Kidney (tissue), 14 donors: Measurements from ENCODE around the gene TMEM181. TPM values are rescaled to one million over a fixed set of nuclear protein-coding genes. Genes with fewer than 3 reads are reported as not detected.

Experiments
- DNase-seq, 5 donors: peaks; one replicate each; pipeline ENCODE4 v3.0.0-alpha.2; 2013 to 2020
- FAIRE-seq: peaks from 2 replicates; lab custom pipeline; 2012; peaks lifted over from hg19 to GRCh38; lab: Jason Lieb, UNC
- H3K27ac ChIP-seq, 2 donors: one replicate each; pipeline ENCODE4 v1.7.0; 2013; ENCODE audit warnings: low read depth in 2 of 2, low read length in 2 of 2, inconsistent platforms in 1 of 2
- H3K27me3 ChIP-seq: one replicate; pipeline ENCODE4 v1.7.1; 2013; ENCODE audit warnings: low read length, inconsistent platforms; ENCODE audit not compliant: control insufficient read depth, insufficient read depth
- H3K36me3 ChIP-seq, 3 donors: one replicate each; pipeline versions ENCODE4 v1.7.0 to v1.7.1; 2013; ENCODE audit warnings: low read length in 3 of 3, control low read depth in 1 of 3, inconsistent platforms in 1 of 3; ENCODE audit not compliant: insufficient read depth in 3 of 3, control insufficient read depth in 2 of 3
- H3K4me1 ChIP-seq, 3 donors: one replicate each; pipeline versions ENCODE4 v1.7.0 to v1.7.1; 2013; ENCODE audit warnings: low read length in 3 of 3, inconsistent platforms in 1 of 3, low read depth in 1 of 3; ENCODE audit not compliant: control insufficient read depth in 2 of 3, insufficient read depth in 2 of 3
- H3K4me3 ChIP-seq, 3 donors: one replicate each; pipeline versions ENCODE4 v1.7.0 to v1.8.1; 2013; ENCODE audit warnings: low read length in 3 of 3, control low read depth in 1 of 3, inconsistent platforms in 1 of 3
- H3K9ac ChIP-seq, 3 donors: one replicate each; pipeline versions ENCODE4 v1.7.0 to v1.7.1; 2013; ENCODE audit warnings: low read length in 3 of 3, control low read depth in 1 of 3, inconsistent platforms in 1 of 3
- H3K9me3 ChIP-seq, 3 donors: one replicate each; pipeline versions ENCODE4 v1.7.0 to v1.7.1; 2013; ENCODE audit warnings: low read length in 3 of 3, control low read depth in 1 of 3, inconsistent platforms in 1 of 3; ENCODE audit not compliant: control insufficient read depth in 2 of 3, insufficient read depth in 1 of 3
- CTCF ChIP-seq: IDR thresholded peaks from 3 replicates; pipeline ENCODE4 v1.5.1; 2012; ENCODE audit warnings: mild to moderate bottlenecking, moderate library complexity, borderline replicate concordance; ENCODE audit not compliant: insufficient read depth; ENCODE audit errors: extremely low read depth
- intact Hi-C: fragments of 100-400 bp; cut with DNase I; formaldehyde crosslinking; loops from one replicate; pipeline ENCODE4 v1.11.1; 2022
- polyA plus RNA-seq: library from polyadenylated mRNA; stranded (reverse); fragments of 350-450 nt; fragmentation: Illumina TruSeq; extraction: RNeasy Lipid Tissue Mini Kit (QIAGEN cat#74804); gene quantifications from one replicate; pipeline ENCODE4 v1.2.3, GENCODE V29; 2014; ENCODE audit warnings: low read depth, low replicate concordance; ENCODE audit not compliant: insufficient read depth
- total RNA-seq: library from RNA; stranded (reverse); fragmentation: NEBNext Ultra II Directional; extraction: Animal tissue kit (Norgen Biotek cat#: 25700); gene quantifications from one replicate; pipeline ENCODE4 v1.2.1, GENCODE V29; 2021
- donor health status: control.
- donor health status: control.
- donor health status: control.
- donor health status: control.
- donor health status: control.
- donor health status: DM: yes; HTN: yes; CAD: no.
- donor health status: Normal renal cell carcinoma (clear cell type).

The TMEM181 gene
- total and polyA plus RNA-seq, 2 donors from 2014 or later, result 6.9 to 19.9 TPM

GRCh38 chr6:158665332-158665731 lies 105.4 kb downstream of the TMEM181 start:
- no peak overlapping the region for H3K4me3 ChIP-seq
- DNase-seq (no peak), FAIRE-seq (no peak)
- no peak overlapping the region for H3K27ac ChIP-seq
- H3K36me3 ChIP-seq, result no peaks in the 10 kb centered on the region
- intact Hi-C loops, result no loop called here
- TF ChIP-seq CTCF, result no peak
- H3K27me3 ChIP-seq, result no peaks in the 10 kb centered on the region
- H3K9ac ChIP-seq, result no peak overlapping the region
- no peaks in the 10 kb centered on the region for H3K4me1 ChIP-seq
- no peaks in the 10 kb centered on the region for H3K9me3 ChIP-seq

GRCh38 chr6:158666628-158667359 lies 106.9 kb downstream of the TMEM181 start:
- Histone ChIP-seq H3K27me3 (no peaks in the 10 kb centered on the region), H3K9ac (no peak overlapping the region), H3K4me1 (no peaks in the 10 kb centered on the region), H3K27ac (no peak overlapping the region), H3K36me3 (no peaks in the 10 kb centered on the region), H3K9me3 (no peaks in the 10 kb centered on the region), H3K4me3 (no peak overlapping the region)
- intact Hi-C loops, result no loop called here
- FAIRE-seq, result no peak
- peak in 1 of 5 donors; percentile 44 for DNase-seq
- TF ChIP-seq CTCF, result no peak

- Histone ChIP-seq H3K4me1 (no peaks in the 10 kb centered on the region), H3K27ac (no peak overlapping the region), H3K4me3 (no peak overlapping the region), H3K36me3 (no peaks in the 10 kb centered on the region), H3K27me3 (no peaks in the 10 kb centered on the region), H3K9me3 (no peaks in the 10 kb centered on the region), H3K9ac (no peak overlapping the region)
- no peak for TF ChIP-seq CTCF
- FAIRE-seq, result no peak
- no peak for DNase-seq
- intact Hi-C loops, result no loop called here
Measured at GRCh38 chr6:158667360-158667981, 107.6 kb downstream of the TMEM181 start.
